Right hindlimb (tissue), 1 donor: ENCODE measurements around the gene ADAMTS15.

Source experiments
- DNase-seq: peaks from one replicate; pipeline ENCODE4 v3.0.0-alpha.2; 2018

ADAMTS15 gene

GRCh38 chr11:130480186-130480585 is 31.7 kb downstream of the ADAMTS15 start:
- no peak for DNase-seq

- DNase-seq: peak; percentile 3
Measured at GRCh38 chr11:130480711-130481140, 32.3 kb downstream of the ADAMTS15 start.

GRCh38 chr11:130483124-130483523 is 34.7 kb downstream of the ADAMTS15 start:
- no peak for DNase-seq

GRCh38 chr11:130485983-130486382 is 37.5 kb downstream of the ADAMTS15 start:
- DNase-seq: no peak

- no peak for DNase-seq
Measured at GRCh38 chr11:130486391-130486836, 38.0 kb downstream of the ADAMTS15 start.

- no peak for DNase-seq
Measured at GRCh38 chr11:130486987-130487923, 38.8 kb downstream of the ADAMTS15 start.

- no peak for DNase-seq
Measured at GRCh38 chr11:130487924-130488815, 39.7 kb downstream of the ADAMTS15 start.

GRCh38 chr11:130488848-130489584 is 40.6 kb downstream of the ADAMTS15 start:
- no peak for DNase-seq

- no peak for DNase-seq
Measured at GRCh38 chr11:130489716-130490115, 41.3 kb downstream of the ADAMTS15 start.

- DNase-seq: no peak
Measured at GRCh38 chr11:130490682-130491449, 42.4 kb downstream of the ADAMTS15 start.

- DNase-seq: no peak
Measured at GRCh38 chr11:130498181-130498580, 49.7 kb downstream of the ADAMTS15 start.

GRCh38 chr11:130499828-130500227 is 51.4 kb downstream of the ADAMTS15 start:
- DNase-seq: no peak

- DNase-seq: no peak
Measured at GRCh38 chr11:130504317-130504716, 55.9 kb downstream of the ADAMTS15 start.

GRCh38 chr11:130508913-130509312 is 60.5 kb downstream of the ADAMTS15 start:
- DNase-seq: no peak

- DNase-seq: no peak
Measured at GRCh38 chr11:130509942-130510341, 61.5 kb downstream of the ADAMTS15 start.

GRCh38 chr11:130510407-130511006 is 62.1 kb downstream of the ADAMTS15 start:
- no peak for DNase-seq

- no peak for DNase-seq
Measured at GRCh38 chr11:130511765-130512164, 63.3 kb downstream of the ADAMTS15 start.

GRCh38 chr11:130512662-130513061 is 64.2 kb downstream of the ADAMTS15 start:
- DNase-seq: no peak

GRCh38 chr11:130513132-130513531 is 64.7 kb downstream of the ADAMTS15 start:
- DNase-seq: no peak

- no peak for DNase-seq
Measured at GRCh38 chr11:130514316-130514715, 65.9 kb downstream of the ADAMTS15 start.

GRCh38 chr11:130514851-130515250 is 66.4 kb downstream of the ADAMTS15 start:
- no peak for DNase-seq
